SH-SY5Y (cell line): ENCODE data around the gene ZNF277.

Experiments
- GATA2 ChIP-seq: IDR thresholded peaks from 2 replicates; pipeline ENCODE4 v1.6.1; 2011; ENCODE audit warnings: mild to moderate bottlenecking, low read depth, low read length
- GATA3 ChIP-seq: IDR thresholded peaks from 2 replicates; pipeline ENCODE4 v1.6.1; 2011; ENCODE audit warnings: low read depth, mild to moderate bottlenecking, low read length, moderate library complexity

GRCh38 chr7:112197322-112197721, 9.2 kb upstream of the ZNF277 start:
- no peak for TF ChIP-seq GATA2
- TF ChIP-seq GATA3: no peak
